Stimulated activated CD8-positive, alpha-beta memory T cell treated with anti-CD3 and anti-CD28 coated beads, Interleukin-12 subunit alpha, Interleukin-12 subunit beta, amount 100 ng/mL, for 4 hours (primary cell): ENCODE data around the gene PCDHA4.
"Not testable (repeated sequence)": the region's sequence is repeated elsewhere in the genome, so short reads cannot be mapped to it uniquely, and the experiment has no call there.

Experiments
- DNase-seq: peaks from one replicate; pipeline ENCODE4 v3.0.0-alpha.2; 2020; ENCODE audit warnings: low read depth

The PCDHA4 gene

GRCh38 chr5:140806834-140807775 is at the start of gene PCDHA4:
Gene PCDHA4, plus strand, starts transcription at chr5:140807068.
- no peak for DNase-seq

DNA sequence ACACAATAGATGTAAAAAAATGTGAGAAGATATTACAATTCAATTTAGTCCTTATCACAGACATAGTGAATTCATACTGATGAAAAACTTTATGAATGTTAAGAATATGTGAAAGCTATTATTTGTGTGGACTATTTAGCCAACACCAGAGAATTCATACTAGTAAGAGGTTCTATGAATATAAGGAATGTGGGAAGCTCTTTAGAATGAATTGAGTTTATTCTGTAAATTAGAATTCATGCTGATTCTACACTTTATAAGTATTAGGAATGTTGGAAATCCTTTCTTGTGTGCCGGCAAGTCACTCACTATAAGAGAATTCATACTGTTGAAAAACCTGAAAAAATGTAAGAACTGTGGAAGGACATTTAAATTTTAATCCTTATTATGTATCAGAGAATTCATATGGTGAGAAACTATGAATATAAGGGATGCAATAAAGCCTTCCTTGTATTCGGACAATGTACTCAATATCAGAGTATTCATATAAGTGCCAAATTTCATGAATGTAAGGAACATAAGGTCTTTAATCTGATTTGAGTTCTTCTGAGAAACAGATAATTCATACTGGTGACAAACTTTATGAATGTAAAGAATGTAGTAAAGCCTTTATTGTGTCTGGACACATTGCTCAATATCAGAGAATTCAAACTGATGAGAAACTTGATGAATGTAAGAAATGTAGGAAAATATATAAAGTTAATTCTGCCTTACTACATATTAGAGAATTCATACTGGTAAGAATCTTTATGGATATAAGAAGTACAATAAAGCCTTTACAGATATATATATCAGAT is 42.5 kb upstream of the PCDHA4 start:
- no peak for DNase-seq

DNA sequence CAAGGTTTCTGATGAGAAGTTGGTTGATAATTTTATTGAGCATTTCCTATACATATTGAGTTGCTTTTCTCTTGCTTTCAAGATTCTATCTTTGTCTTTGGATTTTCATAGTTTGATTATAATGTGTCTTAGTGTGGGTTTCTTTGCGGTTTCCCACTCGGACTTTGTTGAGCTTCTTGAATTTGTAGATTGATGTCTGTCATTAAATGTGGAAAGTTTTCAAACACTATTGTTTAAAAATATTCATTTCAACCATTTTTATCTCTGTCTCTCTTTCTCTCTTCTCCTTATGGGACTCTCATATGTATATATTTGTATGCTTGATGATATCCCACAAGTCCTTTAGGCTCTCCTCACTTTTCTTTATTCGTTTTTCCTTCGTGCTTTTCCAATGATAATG is 39.4 kb upstream of the PCDHA4 start:
- no peak for DNase-seq

GRCh38 chr5:140780512-140780911 is 26.4 kb upstream of the PCDHA4 start:
- no peak for DNase-seq

- DNase-seq, result no peak
Observed at GRCh38 chr5:140785905-140786686, 20.8 kb upstream of the PCDHA4 start, which contains the start of gene PCDHA1. Gene PCDHA1, plus strand, starts transcription at chr5:140786140.

GRCh38 chr5:140787422-140787821 is 19.4 kb upstream of the PCDHA4 start:
- DNase-seq, result not testable (repeated sequence)

DNA sequence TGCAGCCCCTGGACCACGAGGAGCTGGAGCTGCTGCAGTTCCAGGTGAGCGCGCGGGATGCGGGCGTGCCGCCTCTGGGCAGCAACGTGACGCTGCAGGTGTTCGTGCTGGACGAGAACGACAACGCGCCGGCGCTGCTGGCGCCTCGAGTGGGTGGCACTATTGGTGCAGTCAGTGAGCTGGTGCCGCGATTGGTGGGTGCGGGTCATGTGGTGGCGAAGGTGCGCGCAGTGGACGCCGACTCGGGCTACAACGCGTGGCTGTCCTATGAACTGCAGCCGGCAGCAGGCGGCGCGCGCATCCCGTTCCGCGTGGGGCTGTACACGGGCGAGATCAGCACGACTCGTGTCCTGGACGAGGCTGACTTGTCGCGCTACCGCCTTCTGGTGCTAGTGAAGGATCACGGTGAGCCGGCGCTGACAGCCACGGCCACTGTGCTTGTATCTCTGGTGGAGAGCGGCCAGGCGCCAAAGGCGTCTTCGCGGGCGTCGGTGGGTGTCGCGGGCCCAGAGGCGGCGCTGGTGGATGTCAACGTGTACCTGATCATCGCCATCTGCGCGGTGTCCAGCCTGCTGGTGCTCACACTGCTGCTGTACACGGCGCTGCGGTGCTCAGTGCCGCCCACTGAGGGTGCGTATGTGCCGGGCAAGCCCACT is 18.9 kb upstream of the PCDHA4 start:
- not testable (repeated sequence) for DNase-seq

- DNase-seq, result no peak
Observed at GRCh38 chr5:140791089-140791488, 15.8 kb upstream of the PCDHA4 start.

DNA sequence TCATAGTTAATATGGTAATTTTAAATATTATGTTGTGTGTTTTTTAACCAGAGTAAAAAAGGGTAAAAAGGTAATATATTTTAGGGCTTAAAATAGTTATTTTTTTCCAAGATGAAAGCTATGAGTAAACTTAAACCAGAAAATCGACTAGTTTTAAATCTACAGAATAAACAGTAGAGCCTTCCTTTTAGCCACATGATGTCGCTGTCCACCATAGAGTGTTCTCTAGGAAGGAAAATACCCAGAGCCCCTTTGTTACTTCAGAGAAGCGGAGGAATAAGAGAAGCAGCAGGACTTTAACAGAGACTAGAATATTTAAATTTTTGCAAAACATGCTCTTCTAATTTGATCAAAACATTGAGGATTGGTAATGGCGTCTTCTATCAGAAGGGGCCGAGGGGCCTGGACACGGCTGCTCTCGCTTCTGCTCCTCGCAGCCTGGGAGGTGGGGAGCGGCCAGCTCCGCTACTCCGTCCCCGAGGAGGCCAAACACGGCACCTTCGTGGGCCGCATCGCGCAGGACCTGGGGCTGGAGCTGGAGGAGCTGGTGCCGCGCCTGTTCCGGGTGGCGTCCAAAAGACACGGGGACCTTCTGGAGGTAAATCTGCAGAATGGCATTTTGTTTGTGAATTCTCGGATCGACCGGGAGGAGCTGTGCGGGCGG is 12.1 kb upstream of the PCDHA4 start, which contains the start of gene PCDHA2:
Gene PCDHA2 (plus strand): TSS at position 258 of the 664 bp plus-strand sequence.
- no peak for DNase-seq

DNA sequence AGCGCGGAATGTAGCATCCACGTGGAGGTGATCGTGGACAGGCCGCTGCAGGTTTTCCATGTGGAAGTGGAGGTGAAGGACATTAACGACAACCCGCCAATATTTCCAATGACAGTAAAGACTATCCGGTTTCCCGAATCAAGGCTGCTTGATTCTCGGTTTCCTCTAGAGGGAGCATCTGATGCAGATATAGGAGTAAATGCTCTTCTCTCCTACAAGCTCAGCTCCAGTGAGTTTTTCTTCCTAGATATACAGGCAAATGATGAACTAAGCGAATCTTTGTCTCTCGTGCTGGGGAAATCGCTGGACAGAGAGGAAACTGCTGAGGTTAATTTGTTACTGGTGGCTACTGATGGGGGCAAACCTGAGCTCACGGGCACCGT is 11.6 kb upstream of the PCDHA4 start:
- no peak for DNase-seq

- DNase-seq, result not testable (repeated sequence)
Observed at GRCh38 chr5:140796072-140796717, 10.7 kb upstream of the PCDHA4 start.

DNA sequence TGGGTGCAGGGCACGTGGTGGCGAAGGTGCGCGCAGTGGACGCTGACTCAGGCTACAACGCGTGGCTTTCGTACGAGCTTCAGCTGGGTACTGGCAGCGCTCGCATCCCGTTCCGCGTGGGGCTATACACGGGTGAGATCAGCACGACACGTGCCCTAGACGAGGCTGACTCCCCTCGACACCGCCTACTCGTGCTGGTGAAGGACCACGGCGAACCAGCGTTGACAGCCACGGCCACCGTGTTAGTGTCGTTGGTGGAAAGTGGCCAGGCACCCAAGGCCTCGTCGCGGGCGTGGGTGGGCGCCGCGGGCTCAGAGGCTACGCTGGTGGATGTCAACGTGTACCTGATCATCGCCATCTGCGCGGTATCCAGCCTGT is 10.2 kb upstream of the PCDHA4 start:
- no peak for DNase-seq

- no peak for DNase-seq
Observed at GRCh38 chr5:140800816-140801493, 5.9 kb upstream of the PCDHA4 start, which contains the start of gene PCDHA3. Gene PCDHA3, plus strand, starts transcription at chr5:140801057.

GRCh38 chr5:140801494-140801841 is 5.4 kb upstream of the PCDHA4 start:
- DNase-seq, result no peak

DNA sequence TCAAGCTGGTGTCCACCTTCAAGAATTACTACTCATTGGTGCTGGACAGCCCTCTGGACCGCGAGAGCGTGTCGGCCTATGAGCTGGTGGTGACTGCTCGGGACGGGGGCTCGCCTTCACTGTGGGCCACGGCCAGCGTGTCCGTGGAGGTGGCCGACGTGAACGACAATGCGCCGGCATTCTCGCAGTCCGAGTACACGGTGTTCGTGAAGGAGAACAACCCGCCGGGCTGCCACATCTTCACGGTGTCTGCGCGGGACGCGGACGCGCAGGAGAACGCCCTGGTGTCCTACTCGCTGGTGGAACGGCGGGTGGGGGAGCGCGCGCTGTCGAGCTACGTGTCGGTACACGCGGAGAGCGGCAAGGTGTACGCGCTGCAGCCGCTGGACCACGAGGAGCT is 4.5 kb upstream of the PCDHA4 start:
- not testable (repeated sequence) for DNase-seq

- DNase-seq, result no peak
Observed at GRCh38 chr5:140802781-140803271, 4.0 kb upstream of the PCDHA4 start.

- not testable (repeated sequence) for DNase-seq
Observed at GRCh38 chr5:140808241-140808888, 1.5 kb downstream of the PCDHA4 start.

- no peak for DNase-seq
Observed at GRCh38 chr5:140808889-140809291, 2.0 kb downstream of the PCDHA4 start.
